Measurements from ENCODE around the gene ADI1. TPM values are rescaled to one million over a fixed set of nuclear protein-coding genes. Genes with fewer than 3 reads are reported as not detected.

The ADI1 gene
- total RNA-seq, 2 donors from 2014 or later = 24.1 to 26.4 TPM

- no peaks in the 10 kb centered on the region for H3K27me3 Mint-ChIP-seq (ENCODE audit: low read depth)
- H3K4me1 Mint-ChIP-seq (ENCODE audit: low read depth) = peaks cover 12% of the 10 kb centered on the region
- no peak for ATAC-seq (replicated peaks in 1 of 2)
- no peaks in the 10 kb centered on the region for H3K9me3 Mint-ChIP-seq
- peaks cover 0 to 11% of the 10 kb centered on the region in 2 donors for H3K36me3 Mint-ChIP-seq (ENCODE audit: insufficient read depth in 2 of 2)
- DNase-seq = no peak
- no peak overlapping the region for H3K27ac Mint-ChIP-seq
- H3K4me3 Mint-ChIP-seq = no peak overlapping the region
These were observed 53.4 kb downstream of the ADI1 start for GRCh38 chr2:3465844-3466481.

DNA sequence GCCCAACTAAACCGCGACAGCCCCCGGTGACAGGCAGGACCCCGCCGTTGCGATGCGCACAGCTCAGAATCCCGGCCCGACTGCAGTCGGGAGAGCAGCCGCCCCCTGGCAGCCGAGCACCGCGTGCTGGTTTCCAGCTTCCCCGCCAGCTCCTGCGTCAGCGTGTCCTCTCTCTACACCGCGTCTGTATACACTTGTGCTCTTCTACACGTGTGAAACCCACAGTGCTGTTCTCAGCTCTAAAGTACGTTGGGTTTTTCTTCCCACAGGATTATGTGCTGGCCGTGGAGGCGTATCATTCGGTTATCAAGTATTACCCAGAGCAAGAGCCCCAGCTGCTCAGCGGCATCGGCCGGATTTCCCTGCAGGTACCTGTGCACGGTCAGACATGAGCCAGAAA is 54.0 kb downstream of the ADI1 start:
- peaks cover 0 to 11% of the 10 kb centered on the region in 2 donors for H3K36me3 Mint-ChIP-seq (ENCODE audit: insufficient read depth in 2 of 2)
- H3K27me3 Mint-ChIP-seq (ENCODE audit: low read depth) = no peaks in the 10 kb centered on the region
- peaks cover 16% of the 10 kb centered on the region for H3K4me1 Mint-ChIP-seq (ENCODE audit: low read depth)
- ATAC-seq (replicated peaks in 1 of 2) (no peak), DNase-seq (no peak)
- no peak overlapping the region for H3K4me3 Mint-ChIP-seq
- H3K9me3 Mint-ChIP-seq = no peaks in the 10 kb centered on the region
- H3K27ac Mint-ChIP-seq = no peak overlapping the region

DNA sequence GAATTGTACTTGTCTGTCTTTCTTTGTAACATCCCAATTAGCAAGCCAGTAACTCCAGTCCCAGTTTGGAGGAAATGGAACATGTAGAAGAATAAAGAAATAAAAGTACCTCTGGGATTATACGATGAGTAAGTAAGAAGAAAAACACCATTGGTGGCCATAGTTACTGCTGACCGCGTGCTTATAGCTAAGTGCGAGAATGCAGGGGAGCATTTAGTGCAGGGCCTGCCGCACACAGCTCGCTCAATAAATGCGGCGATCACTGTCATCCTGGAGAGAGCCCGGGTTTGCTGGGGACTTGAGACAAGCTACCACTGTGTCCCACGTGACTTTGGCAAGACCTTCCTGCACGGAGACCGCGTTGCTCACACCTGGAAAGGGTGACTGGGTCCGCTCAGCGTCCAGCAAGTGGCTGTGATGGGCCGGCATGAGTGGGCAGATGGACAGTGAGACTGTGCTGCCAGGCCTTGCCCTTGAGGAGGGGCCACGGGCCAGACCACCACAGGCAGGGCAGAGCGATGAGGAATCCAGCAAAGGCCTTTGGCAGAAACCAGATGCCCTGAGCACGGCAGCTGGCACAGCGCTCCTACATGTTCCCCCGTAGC is 54.8 kb downstream of the ADI1 start:
- Mint-ChIP-seq H3K9me3 (no peaks in the 10 kb centered on the region), H3K4me1 (ENCODE audit: low read depth) (peaks cover 16% of the 10 kb centered on the region), H3K27me3 (ENCODE audit: low read depth) (no peaks in the 10 kb centered on the region), H3K27ac (no peak overlapping the region), H3K4me3 (no peak overlapping the region), H3K36me3 (ENCODE audit: insufficient read depth in 2 of 2) (peaks cover 0 to 10% of the 10 kb centered on the region in 2 donors)
- ATAC-seq (replicated peaks in 1 of 2) = no peak
- DNase-seq = no peak

GRCh38 chr2:3463944-3464343 is 55.4 kb downstream of the ADI1 start:
- H3K27me3 Mint-ChIP-seq (ENCODE audit: low read depth) = no peaks in the 10 kb centered on the region
- H3K9me3 Mint-ChIP-seq = no peaks in the 10 kb centered on the region
- no peak overlapping the region for H3K4me3 Mint-ChIP-seq
- H3K36me3 Mint-ChIP-seq (ENCODE audit: insufficient read depth in 2 of 2) = peaks cover 0 to 10% of the 10 kb centered on the region in 2 donors
- H3K27ac Mint-ChIP-seq = no peak overlapping the region
- ATAC-seq (replicated peaks in 1 of 2) = no peak
- peaks cover 16% of the 10 kb centered on the region for H3K4me1 Mint-ChIP-seq (ENCODE audit: low read depth)
- no peak for DNase-seq

DNA sequence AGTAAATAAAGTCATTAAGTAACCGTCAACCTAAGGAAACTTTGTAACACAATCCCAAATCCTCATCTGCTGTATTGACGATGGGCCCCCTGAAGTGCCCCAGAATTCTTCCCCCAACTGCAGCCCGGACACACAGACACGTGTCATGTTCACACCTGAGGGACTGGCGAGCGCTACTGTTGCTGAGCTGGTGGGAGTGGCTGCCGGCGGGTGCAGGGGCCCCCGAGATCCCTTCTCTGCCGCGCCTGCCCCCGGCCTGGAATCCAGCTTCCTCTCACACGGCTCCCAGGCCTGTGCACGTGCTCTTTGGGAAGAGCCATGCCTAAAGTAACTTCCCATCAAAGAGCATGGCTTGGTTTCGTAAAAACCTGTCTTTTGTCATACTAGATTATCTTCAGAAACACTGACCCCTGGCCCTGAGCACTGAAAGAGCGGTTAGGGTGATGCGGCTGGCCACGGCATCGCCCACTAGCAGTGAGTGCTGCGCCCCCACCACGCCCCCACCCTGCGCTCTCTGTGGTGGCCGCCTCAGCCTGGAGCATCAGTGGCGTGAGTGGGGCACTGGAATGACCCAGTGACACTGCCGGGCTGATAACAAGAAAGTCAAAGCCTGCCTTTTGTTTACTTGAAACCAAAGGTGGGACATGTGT is 56.0 kb downstream of the ADI1 start:
- H3K36me3 Mint-ChIP-seq (ENCODE audit: insufficient read depth in 2 of 2) = peaks cover 1 to 12% of the 10 kb centered on the region in 2 donors
- ATAC-seq (replicated peaks in 1 of 2) (no peak), DNase-seq (no peak)
- no peak overlapping the region for H3K27ac Mint-ChIP-seq
- no peaks in the 10 kb centered on the region for H3K27me3 Mint-ChIP-seq (ENCODE audit: low read depth)
- H3K9me3 Mint-ChIP-seq = no peaks in the 10 kb centered on the region
- H3K4me3 Mint-ChIP-seq = no peak overlapping the region
- peaks cover 16% of the 10 kb centered on the region for H3K4me1 Mint-ChIP-seq (ENCODE audit: low read depth)

DNA sequence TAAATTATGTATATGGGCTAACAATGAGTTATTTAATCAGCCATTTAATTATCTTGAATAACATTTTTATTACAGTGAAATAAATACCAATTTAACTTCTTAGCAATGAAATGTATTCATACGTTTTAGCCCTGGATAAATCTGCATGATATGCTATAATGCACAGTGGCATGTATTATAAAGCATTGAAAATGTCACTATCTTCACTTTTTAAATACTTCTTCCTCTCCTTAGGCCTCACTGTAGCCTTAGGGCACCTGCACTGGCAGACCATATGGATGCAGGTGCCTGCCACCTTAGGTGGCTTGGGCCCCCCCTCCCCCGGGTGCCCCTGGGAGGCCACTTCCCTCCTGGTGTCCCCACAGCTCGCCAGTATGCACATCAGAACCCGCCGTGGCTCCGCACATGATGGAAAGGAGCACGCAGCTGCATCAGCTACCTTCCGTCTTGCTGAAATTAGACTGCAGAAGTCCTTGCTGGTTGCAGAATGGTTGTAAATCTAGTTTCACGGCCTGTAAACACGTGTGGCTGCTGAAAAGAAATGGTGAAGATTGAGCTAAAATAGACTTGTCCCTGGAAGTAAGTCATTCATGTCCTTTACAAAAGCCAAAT is 56.7 kb downstream of the ADI1 start:
- H3K4me3 Mint-ChIP-seq = no peak overlapping the region
- H3K36me3 Mint-ChIP-seq (ENCODE audit: insufficient read depth in 2 of 2) = peaks cover 2 to 6% of the 10 kb centered on the region in 2 donors
- DNase-seq = no peak
- no peaks in the 10 kb centered on the region for H3K9me3 Mint-ChIP-seq
- H3K4me1 Mint-ChIP-seq (ENCODE audit: low read depth) = peaks cover 16% of the 10 kb centered on the region
- H3K27ac Mint-ChIP-seq = no peak overlapping the region
- no peaks in the 10 kb centered on the region for H3K27me3 Mint-ChIP-seq (ENCODE audit: low read depth)
- no peak for ATAC-seq (replicated peaks in 1 of 2)

DNA sequence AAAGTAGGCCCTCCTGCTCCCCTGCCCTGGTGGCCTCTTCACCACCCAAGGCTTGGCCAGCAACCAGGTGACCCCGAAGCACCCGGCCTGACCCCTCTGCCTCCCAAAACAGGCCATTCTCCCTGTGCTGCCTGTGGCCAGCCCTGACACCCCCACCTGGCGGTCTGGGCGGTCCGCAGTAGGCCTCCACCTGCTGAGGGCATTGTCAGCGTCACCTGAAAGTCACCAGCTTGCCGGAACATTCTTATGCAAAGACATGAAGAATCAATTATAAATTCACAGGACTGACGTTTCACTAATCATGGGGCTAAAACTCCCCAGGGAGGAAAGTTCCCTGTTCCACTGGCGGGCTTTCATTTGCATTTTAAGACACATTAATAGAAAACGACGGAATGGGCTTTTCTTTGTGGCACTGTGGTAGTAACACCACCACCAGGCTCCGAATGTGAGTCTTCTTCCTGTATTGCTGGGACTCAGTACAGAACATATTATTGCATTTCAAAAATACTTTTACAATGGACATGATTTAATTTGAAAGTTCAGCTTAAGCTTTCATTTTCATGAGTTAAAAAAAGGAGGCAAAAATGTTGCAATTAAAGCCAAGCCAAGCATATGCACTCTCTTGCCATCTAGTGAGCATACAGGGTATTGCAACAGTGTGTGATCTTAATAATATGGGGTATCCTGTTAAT is 57.4 kb downstream of the ADI1 start:
- Mint-ChIP-seq H3K27me3 (ENCODE audit: low read depth) (no peaks in the 10 kb centered on the region), H3K27ac (peak overlapping the region; percentile 90), H3K9me3 (no peaks in the 10 kb centered on the region), H3K4me3 (peak overlapping the region in 1 of 2 donors; percentile 47), H3K4me1 (ENCODE audit: low read depth) (peaks cover 16% of the 10 kb centered on the region), H3K36me3 (ENCODE audit: insufficient read depth in 2 of 2) (peaks cover 2 to 6% of the 10 kb centered on the region in 2 donors)
- ATAC-seq (replicated peaks in 1 of 2) = peak; percentile 29 to 37
- DNase-seq = peak; percentile 27 to 48

- Mint-ChIP-seq H3K4me3 (no peak overlapping the region), H3K36me3 (ENCODE audit: insufficient read depth in 2 of 2) (peaks cover 2 to 8% of the 10 kb centered on the region in 2 donors), H3K9me3 (no peaks in the 10 kb centered on the region), H3K27ac (no peak overlapping the region), H3K4me1 (ENCODE audit: low read depth) (peaks cover 16% of the 10 kb centered on the region), H3K27me3 (ENCODE audit: low read depth) (no peaks in the 10 kb centered on the region)
- peak in 1 of 2 donors; percentile 20 for ATAC-seq (replicated peaks in 1 of 2)
- no peak for DNase-seq
These were observed 58.2 kb downstream of the ADI1 start for GRCh38 chr2:3460831-3461800.

DNA sequence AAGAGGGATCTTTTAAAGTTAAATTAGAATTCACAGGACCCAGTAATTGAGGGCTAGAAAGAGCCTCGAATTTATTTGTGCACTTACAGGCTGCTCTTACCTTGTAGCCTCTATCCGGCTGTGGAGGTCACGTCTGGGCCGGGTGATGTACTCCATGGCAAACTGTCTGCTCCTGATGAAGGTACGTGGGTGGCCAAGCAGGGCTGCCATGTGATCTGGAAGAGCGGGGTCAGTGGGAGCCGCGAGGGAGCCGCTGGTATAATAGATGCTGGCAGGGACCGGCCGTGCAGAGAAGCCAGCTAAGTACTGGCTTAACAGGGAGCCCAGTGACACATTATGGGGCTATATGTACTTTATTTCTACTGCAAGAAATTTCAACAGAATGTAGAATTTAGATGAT is 59.2 kb downstream of the ADI1 start:
- peaks cover 2 to 10% of the 10 kb centered on the region in 2 donors for H3K36me3 Mint-ChIP-seq (ENCODE audit: insufficient read depth in 2 of 2)
- H3K27ac Mint-ChIP-seq = no peak overlapping the region
- H3K27me3 Mint-ChIP-seq (ENCODE audit: low read depth) = no peaks in the 10 kb centered on the region
- no peak for ATAC-seq (replicated peaks in 1 of 2)
- H3K4me1 Mint-ChIP-seq (ENCODE audit: low read depth) = peaks cover 16% of the 10 kb centered on the region
- H3K4me3 Mint-ChIP-seq = no peak overlapping the region
- DNase-seq = no peak
- H3K9me3 Mint-ChIP-seq = no peaks in the 10 kb centered on the region

DNA sequence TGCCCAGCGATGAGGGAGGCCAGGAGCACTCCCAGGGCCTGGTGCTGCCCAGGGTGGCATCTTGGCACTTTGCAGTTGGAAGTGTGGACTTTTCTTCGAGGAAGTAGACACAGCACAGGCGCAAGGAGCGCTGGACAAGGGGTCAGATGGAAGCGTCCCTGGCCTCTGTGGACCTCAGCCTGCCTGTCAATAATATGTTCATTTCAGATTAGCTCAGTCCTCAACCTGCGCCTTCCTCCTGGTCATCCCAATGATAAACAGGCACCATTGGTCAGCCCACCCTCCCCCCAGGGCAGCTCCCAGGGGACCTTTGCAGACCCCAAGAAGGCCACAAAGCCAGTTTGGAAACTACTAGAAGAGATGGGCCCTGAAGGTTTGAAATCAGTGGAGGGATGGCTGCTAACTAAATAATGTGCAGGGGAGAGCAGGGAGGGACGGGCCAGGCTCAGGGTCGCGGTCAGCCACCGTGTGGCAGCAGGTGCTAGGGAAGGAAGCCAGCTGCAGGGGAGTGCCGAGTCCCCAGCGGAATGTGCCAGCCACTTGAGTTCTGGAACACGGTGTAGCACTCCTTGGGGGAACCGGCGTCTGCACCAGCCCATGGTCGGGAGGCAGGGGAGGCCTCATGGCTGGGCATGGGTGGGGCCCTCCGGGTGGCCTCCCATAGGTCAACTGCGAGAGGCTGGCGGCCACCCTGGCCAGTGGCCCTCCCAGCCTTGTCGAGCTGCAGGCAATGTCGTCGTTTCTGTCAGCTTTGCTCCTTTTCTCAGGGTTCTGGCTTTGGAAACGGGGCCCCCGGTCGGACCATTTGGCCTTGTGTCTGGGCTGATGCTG is 59.9 kb downstream of the ADI1 start:
- Mint-ChIP-seq H3K36me3 (ENCODE audit: insufficient read depth in 2 of 2) (peaks cover 2 to 10% of the 10 kb centered on the region in 2 donors), H3K4me3 (no peak overlapping the region), H3K27me3 (ENCODE audit: low read depth) (no peaks in the 10 kb centered on the region), H3K4me1 (ENCODE audit: low read depth) (peaks cover 16% of the 10 kb centered on the region), H3K27ac (no peak overlapping the region), H3K9me3 (no peaks in the 10 kb centered on the region)
- DNase-seq = no peak
- ATAC-seq (replicated peaks in 1 of 2) = no peak

DNA sequence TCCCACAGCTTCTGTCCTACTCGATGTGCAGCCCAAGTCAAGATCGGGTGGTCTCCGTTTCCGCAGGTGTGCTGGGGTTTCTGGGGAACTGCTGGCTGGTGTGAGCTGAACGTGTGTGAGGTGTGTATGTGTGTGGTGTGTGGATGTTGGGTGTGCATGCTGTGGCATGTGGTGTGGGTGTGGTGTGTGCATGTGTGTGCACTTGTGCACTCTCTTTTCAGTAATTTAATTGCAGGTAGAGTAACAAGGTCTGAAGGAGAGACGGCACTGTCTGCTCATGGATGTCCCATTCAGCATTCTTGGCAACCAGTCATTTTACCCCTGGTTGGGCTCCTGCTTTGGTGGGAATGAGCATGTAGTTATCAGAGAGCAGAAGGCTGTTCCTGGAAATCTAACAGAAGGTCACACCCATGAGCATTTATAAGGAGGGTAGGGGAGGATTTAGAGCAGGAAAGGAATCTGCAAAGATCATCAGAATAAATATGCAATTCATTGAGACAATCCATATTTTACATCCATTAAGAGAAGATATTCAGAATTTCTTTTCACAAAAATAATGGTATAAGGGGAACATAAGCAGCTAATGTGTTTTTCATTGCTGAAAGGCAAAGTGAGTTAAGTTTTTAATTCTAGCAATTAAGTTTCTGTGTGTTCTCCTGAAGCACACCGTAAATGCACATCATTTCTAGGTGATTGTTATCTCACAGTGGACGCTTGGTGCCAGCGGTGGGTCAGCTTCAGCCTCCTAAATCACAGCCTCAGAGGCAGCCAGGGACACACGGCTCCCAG is 60.7 kb downstream of the ADI1 start:
- H3K4me3 Mint-ChIP-seq = no peak overlapping the region
- peaks cover 2 to 8% of the 10 kb centered on the region in 2 donors for H3K36me3 Mint-ChIP-seq (ENCODE audit: insufficient read depth in 2 of 2)
- ATAC-seq (replicated peaks in 1 of 2) (no peak), DNase-seq (no peak)
- H3K27ac Mint-ChIP-seq = no peak overlapping the region
- peaks cover 16% of the 10 kb centered on the region for H3K4me1 Mint-ChIP-seq (ENCODE audit: low read depth)
- H3K9me3 Mint-ChIP-seq = no peaks in the 10 kb centered on the region
- H3K27me3 Mint-ChIP-seq (ENCODE audit: low read depth) = no peaks in the 10 kb centered on the region
